NOMO-1 treated with DMSO at 0.1 percent for 48 hours (cell line): Measurements from ENCODE around the gene KLHL40.

ENCODE experiments used
- DNase-seq: peaks from one replicate; lab custom pipeline; 2025; ENCODE audit not compliant: unreplicated experiment; lab: John Stamatoyannopoulos, UW

KLHL40 gene

DNA sequence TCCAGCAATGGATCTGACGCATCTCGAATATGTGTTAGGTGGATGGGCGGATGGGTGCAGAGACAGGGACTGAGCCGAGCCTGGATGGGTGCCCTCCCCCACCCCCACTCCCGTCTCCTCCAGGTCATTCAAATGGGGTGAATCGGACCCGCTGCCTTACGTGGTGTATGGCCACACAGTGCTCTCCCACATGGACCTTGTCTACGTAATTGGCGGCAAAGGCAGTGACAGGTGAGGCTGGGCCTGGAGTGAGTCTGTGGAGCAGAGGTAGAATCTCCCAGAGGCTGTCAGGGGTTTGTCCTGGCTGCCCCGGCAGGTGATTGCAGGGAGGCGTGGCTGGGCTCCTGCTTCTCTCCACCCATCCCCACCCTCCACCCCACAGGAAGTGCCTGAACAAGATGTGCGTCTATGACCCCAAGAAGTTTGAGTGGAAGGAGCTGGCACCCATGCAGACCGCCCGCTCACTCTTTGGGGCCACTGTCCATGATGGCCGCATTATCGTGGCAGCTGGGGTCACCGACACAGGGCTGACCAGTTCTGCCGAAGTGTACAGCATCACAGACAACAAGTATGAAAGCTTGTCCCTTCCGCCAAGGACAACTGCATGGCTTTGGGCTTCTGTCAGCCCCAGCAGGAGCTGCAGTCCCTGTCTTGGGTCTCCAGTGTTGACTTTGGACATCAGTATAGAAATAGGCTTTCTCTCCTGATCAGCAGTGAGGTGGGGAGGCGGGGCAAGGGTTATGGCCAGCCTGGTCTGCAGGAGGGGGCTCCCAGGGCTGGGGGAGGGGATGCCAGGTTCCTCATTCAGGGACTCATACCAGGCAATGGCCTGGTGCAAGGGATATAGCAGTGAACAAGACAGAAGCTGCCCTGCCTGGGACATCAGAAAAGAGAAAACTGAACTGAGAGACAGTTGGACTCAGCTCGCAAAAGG, 3.4 kb downstream of the KLHL40 start:
- DNase-seq, result no peak

DNA sequence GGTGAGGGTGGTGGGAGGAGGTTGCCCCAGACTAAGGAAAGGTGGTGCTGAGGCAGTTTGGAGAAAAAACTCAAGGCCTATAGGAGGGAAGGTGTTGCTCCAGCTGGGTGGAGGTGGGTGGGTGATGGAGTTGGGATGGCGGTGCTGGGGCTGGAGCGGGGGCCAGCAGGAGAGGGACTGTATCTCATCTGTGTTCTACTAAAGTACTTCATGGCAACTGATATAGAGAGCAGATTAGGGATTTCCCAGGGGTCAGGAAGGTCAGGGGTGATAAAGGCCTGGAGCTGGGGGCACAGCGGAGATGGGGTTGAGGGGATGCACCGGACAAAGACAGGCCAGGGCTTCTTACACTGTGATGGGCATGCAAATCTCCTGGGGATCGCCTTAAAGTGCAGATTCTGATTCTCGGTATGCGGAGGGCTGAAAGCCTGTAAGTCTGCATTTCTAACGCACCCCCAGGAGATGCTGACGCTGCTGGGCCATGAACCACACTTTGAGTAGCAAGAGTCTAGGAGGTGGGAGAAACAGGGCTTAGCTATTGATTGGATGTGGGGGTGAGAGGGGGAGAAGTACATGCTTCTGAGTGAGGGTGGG, 4.2 kb downstream of the KLHL40 start:
- no peak for DNase-seq

GRCh38 chr3:42690191-42690590, 4.9 kb downstream of the KLHL40 start:
- DNase-seq, result no peak

DNA sequence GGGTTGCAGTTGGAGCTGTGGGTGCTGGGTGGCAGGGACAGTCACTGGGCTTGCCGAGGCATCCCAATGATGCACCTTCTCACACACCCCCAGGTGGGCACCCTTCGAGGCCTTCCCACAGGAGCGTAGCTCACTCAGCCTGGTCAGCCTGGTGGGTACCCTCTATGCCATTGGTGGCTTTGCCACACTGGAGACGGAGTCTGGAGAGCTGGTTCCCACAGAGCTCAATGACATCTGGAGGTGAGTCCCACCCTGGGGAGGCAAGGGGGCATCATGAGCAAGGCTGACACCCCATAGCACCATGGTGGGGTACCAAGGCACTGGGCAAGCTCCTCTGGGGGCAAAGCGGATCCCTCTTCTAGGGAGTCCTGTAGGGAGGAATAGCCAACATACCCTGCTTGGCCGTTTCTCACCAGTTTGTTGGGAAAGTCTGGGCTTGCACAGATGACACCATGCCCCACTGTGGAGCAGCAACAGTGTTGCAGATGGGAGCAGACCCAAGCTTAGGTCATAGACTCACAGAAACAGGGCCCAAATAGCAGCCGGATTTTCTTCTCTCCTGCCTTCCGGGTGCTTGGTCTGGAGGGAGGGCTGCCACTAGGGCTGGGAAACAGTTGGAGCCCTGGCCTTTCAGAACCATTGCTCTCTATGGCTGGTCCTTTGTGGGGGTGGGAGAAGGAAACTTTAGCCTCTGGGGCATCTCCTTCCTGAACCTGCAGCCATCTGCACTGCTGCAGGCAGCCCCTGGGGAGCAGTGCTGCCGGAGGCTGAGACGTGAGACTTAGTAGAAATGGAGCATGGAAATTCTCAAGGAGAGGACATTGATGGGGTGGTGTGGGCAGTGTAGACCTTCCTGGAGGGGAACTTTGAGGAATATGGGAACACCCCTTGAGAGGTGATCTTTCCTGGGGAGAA, 5.7 kb downstream of the KLHL40 start:
- DNase-seq, result no peak

DNA sequence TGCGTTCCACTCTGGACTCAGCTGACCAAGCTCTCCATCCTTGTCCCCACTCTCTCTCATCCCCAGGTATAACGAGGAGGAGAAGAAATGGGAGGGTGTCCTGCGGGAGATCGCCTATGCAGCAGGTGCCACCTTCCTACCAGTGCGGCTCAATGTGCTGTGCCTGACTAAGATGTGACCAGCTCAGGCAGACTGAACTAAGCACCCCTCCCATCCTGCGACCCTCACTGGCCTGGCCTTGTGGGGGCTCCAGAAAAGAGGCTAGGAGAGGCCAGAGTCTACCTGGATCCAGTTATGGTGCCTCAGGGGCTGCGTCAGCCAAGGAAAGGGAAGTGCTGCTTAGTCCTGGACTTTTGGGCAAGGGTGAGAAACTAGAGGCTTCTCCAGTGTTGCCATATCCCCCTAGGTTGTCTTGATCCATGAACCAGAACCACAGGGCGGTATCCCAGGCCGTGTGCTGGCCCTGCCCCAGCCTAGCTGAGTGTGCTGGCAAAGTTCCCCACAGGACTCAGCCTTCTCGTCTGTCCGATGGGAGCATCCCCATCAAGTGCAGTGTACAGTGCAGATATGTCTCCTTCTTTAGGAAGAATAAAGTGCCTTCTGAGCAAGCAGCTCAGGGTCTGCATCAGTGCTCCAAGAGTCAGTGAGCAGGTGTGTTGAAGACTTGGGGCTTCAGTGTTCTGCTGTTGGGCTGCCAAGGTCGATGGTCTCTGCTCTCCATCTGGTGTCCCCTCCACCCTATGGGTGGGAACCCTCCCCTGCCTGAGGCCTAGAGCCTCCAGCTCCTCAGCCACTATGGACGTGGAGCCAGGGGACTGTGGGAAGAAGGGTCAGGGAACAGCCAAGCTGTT, 6.7 kb downstream of the KLHL40 start:
- no peak for DNase-seq

GRCh38 chr3:42692667-42693529, 7.6 kb downstream of the KLHL40 start:
- no peak for DNase-seq

DNA sequence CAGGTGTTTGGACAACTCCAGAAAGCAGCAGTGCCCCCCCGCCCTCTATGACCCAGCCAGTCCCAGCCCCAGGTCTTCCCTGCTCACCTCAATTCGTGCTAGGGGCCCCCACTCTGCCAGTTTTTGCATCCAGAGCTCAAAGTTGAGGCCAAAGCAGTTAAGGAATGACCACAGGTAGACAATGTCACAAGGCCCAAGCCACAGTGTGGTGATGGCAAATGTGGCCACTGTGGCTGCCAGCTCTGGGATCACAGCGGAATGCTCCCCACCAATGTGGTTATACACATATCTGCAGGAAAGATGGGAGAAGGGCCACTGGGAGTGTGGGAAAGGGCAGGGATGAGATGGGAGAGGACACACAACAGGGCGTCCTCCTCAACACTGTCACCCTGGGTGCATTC, 8.2 kb downstream of the KLHL40 start:
- DNase-seq, result no peak

DNA sequence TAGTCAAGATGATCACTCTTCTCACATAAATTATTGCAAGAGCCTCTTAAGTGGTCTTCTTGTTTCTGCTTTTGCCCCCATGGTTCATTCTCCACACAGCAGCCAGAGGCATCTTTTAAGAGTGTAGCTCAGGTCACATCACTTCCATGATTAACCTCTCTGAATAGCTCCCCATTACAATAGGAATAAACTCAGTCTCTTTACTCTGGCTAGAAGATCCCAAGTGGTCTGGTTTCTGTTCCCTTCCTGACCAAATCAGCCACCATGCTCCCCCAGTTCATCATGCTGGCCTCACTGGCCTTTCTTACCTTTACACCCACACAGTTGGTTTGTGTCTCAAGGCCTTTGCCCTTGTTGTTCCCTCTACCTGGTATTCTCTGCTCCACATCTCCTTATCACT, 9.0 kb downstream of the KLHL40 start:
- DNase-seq, result no peak

DNA sequence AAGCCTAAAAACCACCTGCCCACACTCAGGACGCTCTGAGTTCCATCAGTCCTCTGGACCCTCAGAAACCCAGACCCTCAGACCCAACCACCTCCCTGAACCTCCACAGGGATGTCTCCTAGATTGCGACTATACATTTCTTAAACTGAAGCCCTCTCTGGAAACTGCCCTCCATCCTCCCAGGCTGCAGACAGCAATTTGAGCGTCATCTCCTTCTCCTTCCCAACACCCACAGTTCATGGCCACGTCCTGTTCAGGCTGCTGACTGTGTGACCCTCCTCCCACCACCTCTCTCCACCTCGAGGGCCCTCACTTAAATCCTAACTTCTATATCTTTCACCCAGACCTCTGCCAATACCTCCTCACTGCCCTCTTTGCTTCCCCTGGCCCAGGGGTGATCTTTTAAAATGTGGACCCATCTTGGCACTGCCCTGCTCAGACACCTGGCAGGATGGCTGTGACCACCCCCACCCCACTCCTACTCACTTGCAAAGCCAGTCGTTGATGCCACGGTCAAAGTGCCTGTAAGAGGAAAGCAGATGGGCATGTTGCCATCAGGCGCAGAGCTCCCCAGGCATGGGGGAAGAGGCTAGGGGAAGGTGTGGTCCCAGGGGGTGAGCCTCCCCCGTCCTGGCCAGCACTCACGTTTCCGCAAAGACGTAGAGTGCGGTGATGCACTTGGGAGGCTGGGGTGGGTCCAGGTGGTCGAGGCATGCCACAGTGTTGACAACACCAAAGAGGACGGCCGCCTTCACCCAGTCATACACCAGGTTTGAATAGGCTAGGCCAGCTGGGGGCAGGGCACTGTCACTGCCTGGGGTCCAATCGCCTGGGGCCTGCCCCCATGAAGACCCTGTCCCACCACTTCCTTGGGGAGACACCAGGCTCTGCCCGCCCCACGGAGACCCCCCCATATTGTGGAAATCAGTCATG, 11.3 kb downstream of the KLHL40 start:
- no peak for DNase-seq

DNA sequence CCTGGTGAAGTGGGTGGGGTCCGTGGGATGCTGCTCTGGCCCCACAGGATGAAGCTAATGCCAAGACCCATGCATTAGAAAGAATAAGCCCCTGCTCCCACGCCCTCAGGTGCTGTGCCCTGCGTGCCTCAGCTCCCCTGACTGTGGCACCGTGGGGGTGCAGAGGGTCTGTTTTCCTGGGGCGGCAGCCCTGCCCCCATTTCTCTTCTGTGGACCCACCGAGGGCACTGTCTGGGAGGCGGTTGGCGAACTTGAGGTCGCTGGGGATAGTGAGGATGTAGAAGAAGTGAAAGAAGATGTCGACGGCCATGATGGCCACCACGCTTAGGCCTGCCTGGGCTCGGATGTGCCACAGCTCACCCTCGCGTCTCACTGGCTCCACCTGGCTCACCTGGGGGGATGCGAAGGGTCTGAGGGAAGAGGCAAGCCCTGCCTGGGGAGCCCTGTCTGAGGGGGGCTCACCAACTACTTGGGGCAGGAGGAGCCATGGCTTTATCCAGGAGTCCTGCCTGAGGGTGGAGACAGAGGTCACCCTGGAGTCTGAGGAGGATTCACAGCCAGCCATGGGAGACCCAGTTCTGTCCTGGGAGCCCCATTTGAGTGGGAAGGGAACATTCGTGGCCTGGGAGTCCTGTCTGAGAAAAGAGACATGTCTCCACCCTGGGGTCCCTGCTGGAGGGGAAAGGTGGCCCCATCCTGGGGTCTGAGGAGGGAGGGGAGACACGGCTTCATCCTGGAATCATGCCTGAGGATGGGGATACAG, 12.1 kb downstream of the KLHL40 start:
- no peak for DNase-seq

GRCh38 chr3:42698216-42698910, 13.0 kb downstream of the KLHL40 start:
- no peak for DNase-seq

DNA sequence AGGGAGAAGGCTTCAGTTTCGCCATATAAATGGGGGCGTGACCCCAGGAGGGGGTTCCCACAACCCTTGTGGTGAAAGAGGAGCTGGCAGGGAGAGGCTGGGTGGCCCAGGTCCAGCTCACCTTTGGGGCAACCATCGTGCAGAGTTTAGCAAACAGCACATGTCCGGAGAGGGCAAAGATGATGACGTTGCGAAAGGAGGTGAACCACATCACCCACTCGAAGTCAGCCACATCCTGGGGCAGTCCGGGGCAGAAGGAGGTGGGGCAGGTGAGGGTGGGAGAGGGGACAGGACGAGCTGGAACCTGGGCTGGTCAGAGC, 13.5 kb downstream of the KLHL40 start:
- no peak for DNase-seq

- no peak for DNase-seq
These were observed 14.2 kb downstream of the KLHL40 start for GRCh38 chr3:42699511-42699971.

DNA sequence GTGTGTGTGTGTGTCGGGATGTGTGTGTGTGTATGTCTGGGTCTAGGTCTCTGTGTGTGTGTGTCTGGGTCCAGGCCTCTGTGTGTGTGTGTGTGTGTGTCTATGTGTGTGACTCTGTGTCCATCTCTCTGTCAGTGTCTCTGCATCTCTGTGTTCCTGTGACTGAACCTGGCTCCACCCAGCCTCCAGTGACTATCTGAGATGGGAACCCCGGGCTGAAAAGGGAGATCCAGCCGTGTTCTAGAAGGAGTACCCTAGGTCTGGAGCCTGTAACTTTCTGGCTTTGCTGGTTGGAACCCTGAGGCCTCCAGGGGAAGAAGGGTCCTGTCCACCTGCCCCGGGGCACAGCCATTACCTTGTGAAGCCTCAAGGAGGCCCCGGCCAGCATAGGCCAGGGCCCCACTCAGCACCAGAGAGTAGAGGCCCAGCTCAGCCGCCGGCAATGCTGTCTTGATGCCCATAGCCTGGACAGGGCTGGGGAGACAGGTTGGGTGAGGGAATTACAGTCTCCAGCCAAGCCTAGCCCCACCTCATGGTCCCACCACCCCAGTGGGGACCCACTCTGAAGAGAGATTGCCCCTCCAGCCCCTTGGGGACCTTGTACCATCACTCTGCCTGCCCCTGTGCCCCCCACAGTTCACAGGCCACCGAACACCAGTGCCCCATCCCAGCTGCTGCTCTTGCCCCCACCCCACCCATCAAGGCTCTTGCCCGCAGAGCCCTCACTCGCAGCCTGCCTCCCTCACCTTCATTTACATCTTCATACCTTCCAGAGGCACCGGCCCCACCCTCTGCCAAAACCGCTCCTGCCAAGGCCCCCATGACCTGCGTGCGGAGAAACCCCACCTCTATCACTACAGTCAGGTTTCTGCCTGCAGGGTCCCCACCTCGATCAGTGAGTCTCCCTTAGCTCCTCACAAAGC, 15.3 kb downstream of the KLHL40 start:
- no peak for DNase-seq

- DNase-seq, result peak; percentile 58
These were observed 16.2 kb downstream of the KLHL40 start for GRCh38 chr3:42701371-42702065.
